T-helper 1 cell treated with Interleukin-12 subunit alpha and Interleukin-12 subunit beta and Interleukin-4 antibody, amounts not matched to agents 30 ng/mL and 1 ng/mL, for 36 hours (primary cell): ENCODE data around the gene TOMM22. TPM values are rescaled to one million over a fixed set of nuclear protein-coding genes. Genes with fewer than 3 reads are reported as not detected.

Experiments used
- intact Hi-C: fragments of 100-400 bp; cut with micrococcal nuclease; formaldehyde crosslinking; loops from one replicate; pipeline ENCODE4 v1.15.1; 2024
- total RNA-seq: library from RNA; stranded (reverse); gene quantifications from 2 replicates; pipeline ENCODE4 v1.2.3, GENCODE V29; 2022

TOMM22 gene
- total RNA-seq, 1 donor from 2014 or later = 97.4 TPM

GRCh38 chr22:38731703-38732161 is 50.0 kb downstream of the TOMM22 start:
- intact Hi-C loops = no loop called here

GRCh38 chr22:38732251-38732815 is 50.6 kb downstream of the TOMM22 start:
- intact Hi-C loops = no loop called here

- intact Hi-C loops = no loop called here
Observed at GRCh38 chr22:38733329-38733723, 51.6 kb downstream of the TOMM22 start.

- intact Hi-C loops = loop anchor here (2.0 kb wide), 1 partner anchor 17 kb away; no protein-coding TSS in a partner anchor
Observed at GRCh38 chr22:38733724-38734381, 52.1 kb downstream of the TOMM22 start.

GRCh38 chr22:38734421-38735100 is 52.8 kb downstream of the TOMM22 start:
- intact Hi-C loops = loop anchor here (2.0 kb wide), 1 partner anchor 16 kb away; no protein-coding TSS in a partner anchor

Other genes with a start within 250 kb of the TOMM22 start
- gene KCNJ4, start 226.8 kb upstream of the TOMM22 start, total RNA-seq = not detected in 2 replicates
- 0.95 and 0.98 TPM in 2 replicates for gene KDELR3, start 213.9 kb upstream of the TOMM22 start, total RNA-seq
- 435 and 444 TPM in 2 replicates for gene DDX17, start 175.6 kb upstream of the TOMM22 start, total RNA-seq
- gene DMC1, start 111.8 kb upstream of the TOMM22 start, total RNA-seq = 4.6 and 6.1 TPM in 2 replicates
- 0.39 TPM in 1 of 2 replicates, not detected in the other for gene FAM227A, start 25.6 kb upstream of the TOMM22 start, total RNA-seq
- gene CBY1, start 25.3 kb upstream of the TOMM22 start, total RNA-seq = 10.8 and 11.1 TPM in 2 replicates
- gene JOSD1, start 19.0 kb downstream of the TOMM22 start, total RNA-seq = 74.6 and 77.6 TPM in 2 replicates
- gene GTPBP1, start 24.0 kb downstream of the TOMM22 start, total RNA-seq = 99.9 and 104 TPM in 2 replicates
- 518 and 541 TPM in 2 replicates for gene SUN2, start 74.0 kb downstream of the TOMM22 start, total RNA-seq
- 7.6 and 8.6 TPM in 2 replicates for gene DNAL4, start 112.2 kb downstream of the TOMM22 start, total RNA-seq
- gene NPTXR, start 162.1 kb downstream of the TOMM22 start, total RNA-seq = 1.3 and 1.6 TPM in 2 replicates
- 96.2 and 99.5 TPM in 2 replicates for gene CBX6, start 190.3 kb downstream of the TOMM22 start, total RNA-seq